Esophagus squamous epithelium (tissue), 5 donors: Measurements from ENCODE around the gene DEF6. TPM values are rescaled to one million over a fixed set of nuclear protein-coding genes. Genes with fewer than 3 reads are reported as not detected.
A peak's percentile ranks its signal among the peaks of the same experiment; 100 is the strongest.

Experiments
- DNase-seq: peaks from one replicate; lab custom pipeline; 2025; lab: John Stamatoyannopoulos, UW
- H3K27ac ChIP-seq, 4 donors: fragments of 200-600 bp; sonication (generic); one replicate each; pipeline ENCODE4 v1.5.1; 2016 to 2019; ENCODE audit warnings: mild to moderate bottlenecking in 1 of 4
- H3K27me3 ChIP-seq, 4 donors: fragments of 200-600 bp; sonication (generic); 1 replicate in 3 of 4; 2 replicates in 1 of 4; pipeline versions ENCODE4 v1.5.1 to v1.6.0; 2017 to 2021; ENCODE audit warnings: antibody characterized with exemption in 1 of 4
- H3K36me3 ChIP-seq, 3 donors: fragments of 200-600 bp; sonication (generic); one replicate each; pipeline ENCODE4 v1.5.1; 2016 to 2019
- H3K4me1 ChIP-seq, 3 donors: fragments of 200-600 bp; sonication (generic); one replicate each; pipeline ENCODE4 v1.5.1; 2017 to 2019
- H3K4me3 ChIP-seq, 4 donors: fragments of 200-600 bp; sonication (generic); 1 replicate in 3 of 4; 2 replicates in 1 of 4; pipeline ENCODE4 v1.5.1; 2016 to 2019; ENCODE audit warnings: mild to moderate bottlenecking in 2 of 4, moderate library complexity in 1 of 4
- H3K9me3 ChIP-seq, 3 donors: fragments of 200-600 bp; sonication (generic); one replicate each; pipeline ENCODE4 v1.5.1; 2016 to 2019
- POLR2A ChIP-seq, 4 donors: fragments of 450-650 bp; IDR thresholded peaks; one replicate each; pipeline ENCODE4 v1.6.1; 2017; ENCODE audit warnings: antibody characterized with exemption in 4 of 4, mild to moderate bottlenecking in 4 of 4, moderate library complexity in 3 of 4
- WGBS, 2 donors: methylation state at CpG; one replicate each; pipeline ENCODE4 v1.1.5; 2018; 5-methylcytosine and 5-hydroxymethylcytosine counted together
- intact Hi-C: fragments of 100-400 bp; cut with DNase I; formaldehyde crosslinking; loops from one replicate; pipeline ENCODE4 v1.15.0; 2022
- total RNA-seq, 4 donors: library from RNA; depleted of rRNA; stranded (reverse); fragments of >200 nt; gene quantifications; one replicate each; pipeline ENCODE4 v1.1.0, GENCODE V29; 2016
- TF ChIP-seq, protein P1 (sequence below), 6 experiments: fragments of 450-650 bp in 4 of 6; fragments of 200-600 bp in 2 of 6; sonication (generic) in 2 of 6; IDR thresholded peaks; one replicate each; pipeline ENCODE4 v1.5.1; 2016 to 2019; ENCODE audit warnings: antibody characterized with exemption in 6 of 6, mild to moderate bottlenecking in 4 of 6, moderate library complexity in 4 of 6
- donor health status: DM: yes; HTN: yes; CAD: no.

DEF6 gene
- total RNA-seq, 4 donors from 2014 or later = 20.5 to 38.0 (median 25.2) TPM

DNA sequence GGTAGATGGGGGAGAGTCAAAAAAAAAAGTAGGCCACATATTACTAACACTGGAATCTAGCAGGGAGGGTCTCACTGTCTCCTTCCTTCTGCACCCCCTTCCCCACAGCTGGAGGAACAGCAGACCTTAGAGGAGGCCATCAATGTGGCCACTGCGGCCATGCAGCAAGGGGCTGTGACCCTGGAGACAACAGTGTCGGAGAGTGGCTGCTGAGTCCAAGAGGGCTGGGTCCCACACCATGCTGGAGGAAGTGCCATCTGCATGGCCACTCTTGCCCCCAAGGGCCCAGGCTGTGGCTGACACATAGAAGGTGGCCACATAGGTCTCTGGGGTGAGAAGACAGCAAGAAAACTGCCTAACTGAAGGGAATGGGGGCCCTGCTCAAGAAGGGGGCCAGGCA, 2.6 kb upstream of the DEF6 start:
- Histone ChIP-seq H3K36me3 (peaks cover 7 to 65% (median 11%) of the 10 kb centered on the region in 3 donors), H3K4me3 (no peak overlapping the region), H3K27ac (no peak overlapping the region), H3K27me3 (no peaks in the 10 kb centered on the region), H3K4me1 (peaks cover 5 to 33% (median 14%) of the 10 kb centered on the region in 3 donors), H3K9me3 (no peaks in the 10 kb centered on the region)
- whole genome bisulfite sequencing, 2 donors = 100% methylated on average over 2 of the region's 2 CpGs; no CpG with 5 or more reads in 1 of the 2 donors
- TF ChIP-seq, protein P1, sequence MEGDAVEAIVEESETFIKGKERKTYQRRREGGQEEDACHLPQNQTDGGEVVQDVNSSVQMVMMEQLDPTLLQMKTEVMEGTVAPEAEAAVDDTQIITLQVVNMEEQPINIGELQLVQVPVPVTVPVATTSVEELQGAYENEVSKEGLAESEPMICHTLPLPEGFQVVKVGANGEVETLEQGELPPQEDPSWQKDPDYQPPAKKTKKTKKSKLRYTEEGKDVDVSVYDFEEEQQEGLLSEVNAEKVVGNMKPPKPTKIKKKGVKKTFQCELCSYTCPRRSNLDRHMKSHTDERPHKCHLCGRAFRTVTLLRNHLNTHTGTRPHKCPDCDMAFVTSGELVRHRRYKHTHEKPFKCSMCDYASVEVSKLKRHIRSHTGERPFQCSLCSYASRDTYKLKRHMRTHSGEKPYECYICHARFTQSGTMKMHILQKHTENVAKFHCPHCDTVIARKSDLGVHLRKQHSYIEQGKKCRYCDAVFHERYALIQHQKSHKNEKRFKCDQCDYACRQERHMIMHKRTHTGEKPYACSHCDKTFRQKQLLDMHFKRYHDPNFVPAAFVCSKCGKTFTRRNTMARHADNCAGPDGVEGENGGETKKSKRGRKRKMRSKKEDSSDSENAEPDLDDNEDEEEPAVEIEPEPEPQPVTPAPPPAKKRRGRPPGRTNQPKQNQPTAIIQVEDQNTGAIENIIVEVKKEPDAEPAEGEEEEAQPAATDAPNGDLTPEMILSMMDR (IDR thresholded peaks at IDR 0.05) = no peak
- TF ChIP-seq POLR2A (IDR thresholded peaks at IDR 0.05) = no peak
- intact Hi-C loops = no loop called here
- no peak for DNase-seq

DNA sequence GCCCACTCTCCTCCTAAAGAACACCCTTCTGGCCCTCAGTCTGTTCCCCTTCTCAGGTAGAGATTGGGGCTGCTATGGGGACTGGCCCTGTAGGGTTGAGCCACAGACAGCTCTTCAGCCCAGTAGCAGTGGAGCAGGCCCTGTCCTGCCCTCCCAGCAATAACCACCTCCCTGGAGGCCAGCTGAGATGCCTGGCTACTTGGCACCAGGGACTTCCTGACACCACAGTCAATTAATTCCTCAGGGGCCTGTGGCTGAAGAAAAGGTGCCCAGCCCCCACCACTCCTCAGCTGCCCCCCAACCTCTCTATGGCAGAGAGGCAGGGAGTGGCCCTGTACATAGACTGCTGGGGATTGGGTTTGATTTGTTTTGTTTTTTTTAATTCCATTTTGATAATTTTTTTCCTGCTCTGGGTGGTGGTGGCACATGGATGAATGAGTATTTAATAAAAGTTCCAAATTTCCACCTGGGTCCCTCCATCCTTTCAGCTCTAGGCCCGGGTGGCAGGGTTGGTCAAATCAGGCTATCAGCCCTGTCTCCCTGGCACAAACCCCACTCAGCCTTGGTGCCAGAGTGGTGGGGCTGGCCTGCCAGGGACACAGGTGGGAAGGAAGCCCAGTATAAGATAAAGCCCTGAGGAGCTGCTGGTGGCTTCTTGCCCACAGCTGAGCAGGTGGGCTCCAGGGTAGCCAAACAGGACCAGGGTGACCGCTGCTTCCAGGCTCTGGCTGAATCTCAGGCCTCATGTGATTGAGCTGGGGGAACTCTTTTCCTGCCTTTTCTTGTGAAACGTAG, 1.9 kb upstream of the DEF6 start:
- peaks cover 5 to 40% (median 21%) of the 10 kb centered on the region in 3 donors for H3K4me1 ChIP-seq
- no peak overlapping the region for H3K4me3 ChIP-seq
- intact Hi-C loops = no loop called here
- TF ChIP-seq, protein P1 (IDR thresholded peaks at IDR 0.05) = no peak
- no peak for TF ChIP-seq POLR2A (IDR thresholded peaks at IDR 0.05)
- 20 to 83% methylated on average over 1 of the region's 3 CpGs for WGBS, 2 donors
- H3K27me3 ChIP-seq = no peaks in the 10 kb centered on the region
- peaks cover 3 to 58% (median 8%) of the 10 kb centered on the region in 3 donors for H3K36me3 ChIP-seq
- DNase-seq = no peak
- H3K9me3 ChIP-seq = no peaks in the 10 kb centered on the region
- H3K27ac ChIP-seq = no peak overlapping the region

DNA sequence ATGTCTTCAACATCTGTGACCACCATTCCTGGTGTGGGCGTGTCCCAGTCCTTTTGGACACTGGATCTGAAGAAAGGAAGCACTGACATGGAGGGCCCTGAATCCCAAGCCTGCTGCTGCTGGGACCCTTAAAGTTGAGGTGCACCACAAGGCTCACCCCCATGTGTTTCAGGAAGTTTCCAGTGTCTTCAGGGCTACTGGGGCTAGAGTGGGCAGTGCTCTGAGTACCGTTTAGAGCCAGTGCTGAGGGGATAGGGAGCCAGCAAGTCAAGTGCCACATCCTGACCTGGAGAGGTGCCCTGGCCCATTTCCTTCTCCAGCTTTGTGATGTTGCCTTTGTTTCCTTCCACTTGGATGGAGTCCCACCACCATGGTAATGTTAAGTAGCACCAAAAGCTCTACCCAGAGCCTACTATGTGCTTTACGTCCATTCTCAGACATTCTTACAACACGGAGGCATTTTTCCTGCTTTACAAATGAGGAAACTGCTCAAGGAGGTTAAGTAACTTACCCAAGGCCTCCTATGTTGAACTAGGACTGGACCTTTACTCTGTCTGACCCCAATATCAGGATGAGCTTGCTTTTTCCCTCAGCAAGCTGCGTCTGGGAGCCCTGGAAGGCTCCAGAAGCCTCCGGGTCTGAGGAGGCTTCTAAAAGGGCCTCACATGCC, 552 bp upstream of the DEF6 start:
- no peak for TF ChIP-seq POLR2A (IDR thresholded peaks at IDR 0.05)
- TF ChIP-seq, protein P1 (IDR thresholded peaks at IDR 0.05) = no peak
- H3K4me3 ChIP-seq = peak overlapping the region in 2 of 4 donors; percentile 56 to 67
- WGBS, 2 donors = 42 to 53% methylated on average over 3 to 5 of the region's 6 CpGs
- no peaks in the 10 kb centered on the region for H3K9me3 ChIP-seq
- intact Hi-C loops = no loop called here
- no peak for DNase-seq
- H3K27ac ChIP-seq = peak overlapping the region; percentile 90 to 92 (median 90)
- H3K36me3 ChIP-seq = peaks cover 0 to 45% (median 8%) of the 10 kb centered on the region in 3 donors
- no peaks in the 10 kb centered on the region for H3K27me3 ChIP-seq
- peaks cover 5 to 53% (median 26%) of the 10 kb centered on the region in 3 donors for H3K4me1 ChIP-seq

DNA sequence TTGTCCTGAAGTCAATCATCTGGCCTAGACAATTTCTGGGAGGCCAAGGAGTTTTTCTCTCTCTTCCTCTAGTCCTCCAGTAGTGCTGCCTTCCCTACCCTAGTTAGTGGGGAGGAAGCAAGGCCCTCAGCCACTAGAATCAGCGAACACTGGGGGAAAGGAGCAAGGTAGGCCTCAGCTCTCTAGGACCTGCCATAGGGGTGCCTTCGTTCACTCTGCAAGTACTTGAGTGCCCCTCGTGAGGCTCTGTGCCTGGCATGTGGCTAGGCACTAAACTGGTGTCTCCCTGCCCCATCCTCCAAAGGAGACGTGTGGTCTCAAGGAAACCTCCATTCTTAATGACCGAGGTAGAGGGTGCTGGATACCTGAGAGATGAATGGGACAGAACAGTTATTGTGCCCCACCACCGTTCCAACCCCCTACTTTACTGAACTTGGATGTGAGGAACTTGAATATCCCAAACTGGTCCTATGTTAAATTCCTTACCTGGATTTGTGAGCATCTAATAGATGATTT, 1.1 kb downstream of the DEF6 start:
- peak overlapping the region; percentile 42 to 67 (median 58) for H3K4me3 ChIP-seq
- H3K27me3 ChIP-seq = no peaks in the 10 kb centered on the region
- H3K9me3 ChIP-seq = no peaks in the 10 kb centered on the region
- intact Hi-C loops = no loop called here
- H3K4me1 ChIP-seq = peaks cover 5 to 69% (median 41%) of the 10 kb centered on the region in 3 donors
- H3K27ac ChIP-seq = peak overlapping the region; percentile 90 to 92 (median 90)
- WGBS, 2 donors = 37 to 39% methylated on average over 2 to 5 of the region's 6 CpGs
- no peak for TF ChIP-seq POLR2A (IDR thresholded peaks at IDR 0.05)
- TF ChIP-seq, protein P1 (IDR thresholded peaks at IDR 0.05) = no peak
- no peak for DNase-seq
- peaks cover 0 to 29% (median 0%) of the 10 kb centered on the region in 3 donors for H3K36me3 ChIP-seq
